GM19452 (cell line): Measurements from ENCODE around the gene QRFP.

Source experiments
- ATAC-seq: cut with Tn5 transposase; IDR thresholded peaks from one replicate; pipeline ENCODE4 v1.9.1; 2021; ENCODE audit not compliant: unreplicated experiment

The QRFP gene

GRCh38 chr9:130872912-130873503 lies 23.6 kb downstream of the QRFP start:
- no peak for ATAC-seq

GRCh38 chr9:130872508-130872907 lies 24.1 kb downstream of the QRFP start:
- ATAC-seq = no peak

- ATAC-seq = no peak
Observed at GRCh38 chr9:130872093-130872492, 24.5 kb downstream of the QRFP start.

DNA sequence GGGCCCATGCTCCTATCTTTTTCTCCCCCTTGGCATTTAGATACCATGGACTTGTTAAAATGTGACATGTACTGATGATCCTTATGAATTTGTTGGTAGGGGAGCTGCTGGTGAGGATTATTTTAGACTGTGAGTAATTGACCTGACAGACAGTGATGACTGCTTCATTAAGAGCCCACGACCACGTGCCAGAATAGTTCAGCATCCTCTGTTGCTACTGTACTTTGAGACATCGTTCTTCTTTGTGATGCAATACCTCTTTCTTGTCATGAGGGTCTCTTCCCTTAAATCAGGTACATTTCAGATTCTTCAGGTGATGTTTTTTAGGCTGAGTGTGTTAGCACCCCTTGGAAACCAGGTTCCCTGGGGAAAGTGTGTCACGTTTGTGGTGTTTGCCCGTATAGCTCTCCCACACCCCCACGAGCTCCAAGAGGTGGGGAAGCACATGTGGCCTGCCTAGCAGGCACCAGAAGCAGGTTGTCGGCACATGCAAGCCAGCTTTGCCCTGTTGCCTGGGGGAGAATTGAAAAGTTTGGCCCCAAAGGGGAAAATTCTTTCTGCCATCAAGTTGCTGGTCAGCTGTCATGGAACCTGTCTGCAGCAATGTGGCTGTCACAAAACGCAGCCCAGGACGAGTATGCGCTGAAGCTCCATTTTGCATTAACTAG lies 25.1 kb downstream of the QRFP start:
- ATAC-seq = no peak

DNA sequence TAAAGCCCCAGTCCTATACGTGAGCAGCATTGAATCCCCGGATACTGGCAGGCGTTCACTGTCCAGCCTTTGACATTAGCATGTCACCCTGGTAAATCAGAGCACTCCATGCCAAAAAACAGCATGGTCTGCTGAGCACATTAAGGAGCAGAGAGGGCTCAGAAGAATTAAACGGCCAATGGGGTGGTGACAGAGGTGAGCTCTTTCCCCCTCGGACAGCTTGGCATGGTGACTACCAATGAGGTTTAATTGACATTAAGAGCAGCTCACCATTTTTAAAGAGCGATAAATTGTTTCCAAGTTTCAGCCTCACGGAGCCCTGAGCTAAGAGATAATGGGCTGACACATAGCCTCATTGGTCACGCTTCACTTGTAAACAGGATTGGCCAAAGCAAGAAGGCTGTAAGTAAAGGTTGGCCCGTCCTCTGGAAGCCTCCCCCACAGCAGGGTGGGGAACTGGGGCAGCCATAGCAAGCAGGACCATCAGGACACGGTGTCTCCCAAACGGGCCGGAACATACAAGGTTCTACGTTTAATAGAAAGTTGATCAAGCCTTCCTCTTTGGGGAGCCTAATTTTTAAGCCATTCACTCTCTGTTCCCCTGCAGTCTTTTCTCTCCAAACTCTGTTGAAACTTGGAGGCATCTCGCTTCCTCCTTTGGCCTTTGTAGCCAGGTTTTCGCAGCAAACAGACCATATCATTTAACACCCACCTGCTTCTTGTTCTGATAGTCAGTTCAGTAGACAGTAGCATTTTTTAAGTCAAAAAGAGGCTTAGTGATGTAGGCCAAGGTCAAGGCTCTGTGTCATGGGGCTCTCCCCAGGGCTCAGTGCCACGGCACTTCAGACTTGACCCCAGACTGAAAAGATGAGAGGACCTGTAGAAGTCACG lies 25.9 kb downstream of the QRFP start:
- no peak for ATAC-seq

DNA sequence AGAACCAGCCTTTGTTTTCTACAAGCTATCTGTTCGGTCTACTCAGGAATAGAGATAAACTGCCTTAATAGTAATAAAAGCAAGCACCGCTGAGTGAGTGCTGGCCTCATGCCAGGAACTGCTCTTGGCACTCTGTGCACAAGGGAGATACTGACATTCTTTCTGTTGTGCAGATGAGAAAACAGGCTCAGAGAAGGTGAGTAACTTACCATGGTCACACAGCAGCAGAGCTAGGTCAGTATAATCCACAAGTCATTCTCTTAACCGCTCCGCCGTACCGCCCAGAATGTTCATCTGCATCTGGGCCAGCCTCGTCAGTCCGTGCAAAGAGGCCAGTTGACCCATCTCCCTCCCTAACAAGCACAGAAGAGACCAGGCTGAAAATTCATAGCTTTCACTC lies 27.4 kb downstream of the QRFP start:
- ATAC-seq = no peak

GRCh38 chr9:130868230-130868629 lies 28.4 kb downstream of the QRFP start:
- ATAC-seq = no peak

GRCh38 chr9:130867556-130867955 lies 29.1 kb downstream of the QRFP start:
- no peak for ATAC-seq

DNA sequence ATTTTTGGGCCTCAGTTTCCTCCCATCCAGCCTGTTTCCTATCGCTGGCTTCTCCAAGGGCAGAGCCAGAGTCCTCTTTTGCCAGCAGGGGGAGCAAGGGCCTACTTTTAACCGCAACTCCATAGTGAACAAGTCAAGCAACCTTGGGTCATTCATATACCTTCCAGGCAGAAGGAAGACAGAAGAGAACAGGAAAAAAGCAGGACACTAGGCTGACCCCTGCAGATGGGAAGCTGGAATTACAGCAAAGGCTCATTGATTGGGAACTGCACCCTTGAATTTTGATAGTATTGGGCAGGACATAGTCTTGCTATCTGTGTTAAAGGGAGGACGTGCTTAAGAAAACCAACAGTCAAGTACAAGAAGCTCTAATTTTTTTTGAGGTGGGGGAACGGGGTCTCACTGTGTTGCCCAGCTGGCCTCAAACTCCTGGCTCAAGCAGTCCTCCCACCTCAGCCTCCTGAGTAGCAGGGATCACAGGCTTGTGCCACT lies 30.1 kb downstream of the QRFP start:
- ATAC-seq = no peak

DNA sequence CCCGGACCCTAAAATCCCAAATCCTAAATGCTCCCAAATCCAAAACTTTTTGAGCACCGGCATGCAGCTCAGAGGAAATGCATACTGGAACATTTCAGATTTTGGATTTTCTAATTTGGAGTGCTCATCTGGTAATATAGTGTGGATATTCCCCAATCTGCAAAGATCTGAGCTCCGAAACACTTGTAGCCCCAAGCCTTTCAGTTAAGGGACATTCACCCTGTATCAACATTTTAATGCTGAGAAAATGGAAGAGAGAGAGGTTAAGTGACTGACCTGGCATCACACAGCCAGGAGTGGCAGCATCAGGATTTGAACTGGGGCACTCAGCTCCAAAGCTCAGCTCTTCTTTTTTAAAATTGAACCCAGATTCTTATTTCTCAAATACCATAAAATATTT lies 30.7 kb downstream of the QRFP start:
- no peak for ATAC-seq

DNA sequence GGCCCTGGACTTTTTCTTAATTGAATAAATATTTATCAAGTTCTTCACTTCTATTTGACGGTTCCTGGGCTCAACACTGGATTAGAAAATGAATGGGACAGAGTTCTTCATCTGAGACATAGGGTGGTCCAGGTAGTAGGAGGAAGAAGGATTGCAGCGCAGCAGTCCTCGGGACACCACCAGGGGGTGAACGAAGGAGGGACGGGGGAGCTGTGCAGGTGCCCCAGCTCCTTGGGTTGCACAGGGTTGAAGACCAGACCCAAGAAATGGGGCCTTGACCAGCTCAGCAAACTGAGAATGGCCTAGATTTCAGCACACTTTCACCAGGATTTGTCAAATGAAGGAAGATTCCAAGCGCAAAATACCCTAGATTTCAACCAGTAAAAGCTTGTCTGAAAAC lies 32.1 kb downstream of the QRFP start:
- ATAC-seq = no peak

DNA sequence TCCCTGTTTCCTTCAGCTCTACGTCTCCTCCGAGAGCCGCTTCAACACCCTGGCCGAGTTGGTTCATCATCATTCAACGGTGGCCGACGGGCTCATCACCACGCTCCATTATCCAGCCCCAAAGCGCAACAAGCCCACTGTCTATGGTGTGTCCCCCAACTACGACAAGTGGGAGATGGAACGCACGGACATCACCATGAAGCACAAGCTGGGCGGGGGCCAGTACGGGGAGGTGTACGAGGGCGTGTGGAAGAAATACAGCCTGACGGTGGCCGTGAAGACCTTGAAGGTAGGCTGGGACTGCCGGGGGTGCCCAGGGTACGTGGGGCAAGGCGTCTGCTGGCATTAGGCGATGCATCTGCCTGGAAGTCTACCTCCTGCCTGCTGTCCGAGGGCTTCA lies 33.9 kb downstream of the QRFP start:
- ATAC-seq = no peak

DNA sequence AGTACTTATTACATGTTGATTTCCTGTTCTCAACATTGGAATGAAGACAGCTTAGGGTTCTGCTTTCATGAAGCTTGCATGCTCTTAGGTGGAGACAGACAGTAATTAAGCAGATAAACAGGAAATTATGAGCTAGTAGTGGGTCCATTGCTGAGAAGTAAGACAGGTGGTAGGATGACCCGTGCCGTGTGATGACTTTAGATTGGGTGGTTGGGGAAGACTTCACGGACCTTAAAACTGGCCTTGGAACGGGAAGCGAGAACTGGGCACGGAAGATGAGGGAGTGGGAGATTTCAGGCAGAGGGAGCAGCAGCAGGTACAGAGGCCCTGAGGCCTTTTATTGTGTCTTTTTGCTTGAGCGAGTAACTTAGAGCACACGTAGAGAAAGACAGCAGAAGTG lies 34.4 kb downstream of the QRFP start:
- no peak for ATAC-seq

DNA sequence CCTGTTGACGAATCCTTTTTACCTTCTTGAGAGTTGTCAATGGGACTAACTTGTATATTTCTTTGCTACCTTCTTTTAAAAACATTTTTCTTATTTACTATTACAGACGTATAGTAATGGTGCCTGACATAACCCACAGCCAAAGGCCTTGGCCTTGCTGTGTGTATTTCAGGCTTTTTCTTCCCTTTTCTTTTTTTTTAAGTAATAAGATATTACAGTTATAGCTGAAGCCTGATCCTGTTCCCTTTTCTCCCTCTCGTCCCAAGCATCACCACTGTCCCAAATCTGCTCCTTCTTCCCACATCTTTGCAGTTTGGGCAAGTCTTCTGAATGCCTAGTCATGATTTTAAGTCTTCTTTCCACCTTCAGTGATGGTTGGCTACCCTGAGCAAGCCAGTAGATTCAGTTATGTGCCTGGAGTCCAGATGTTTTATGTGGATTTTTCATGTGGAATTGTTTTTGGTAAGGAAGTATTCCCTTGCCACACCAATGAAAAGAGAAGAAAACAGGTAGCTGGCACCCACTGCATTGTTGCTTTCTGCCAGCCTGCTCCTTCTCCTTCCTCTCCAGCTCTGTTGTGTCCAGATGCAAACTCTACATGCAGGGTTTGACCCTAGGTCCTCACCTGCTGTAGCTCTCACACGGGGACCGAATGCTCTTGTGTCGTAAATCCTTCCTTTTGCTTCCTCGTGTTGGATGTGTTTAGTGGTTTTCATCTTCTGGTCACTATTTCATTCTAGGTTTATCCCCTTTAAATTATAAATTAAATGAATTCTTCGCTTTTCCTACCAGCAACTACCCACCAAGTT lies 35.0 kb downstream of the QRFP start:
- no peak for ATAC-seq

DNA sequence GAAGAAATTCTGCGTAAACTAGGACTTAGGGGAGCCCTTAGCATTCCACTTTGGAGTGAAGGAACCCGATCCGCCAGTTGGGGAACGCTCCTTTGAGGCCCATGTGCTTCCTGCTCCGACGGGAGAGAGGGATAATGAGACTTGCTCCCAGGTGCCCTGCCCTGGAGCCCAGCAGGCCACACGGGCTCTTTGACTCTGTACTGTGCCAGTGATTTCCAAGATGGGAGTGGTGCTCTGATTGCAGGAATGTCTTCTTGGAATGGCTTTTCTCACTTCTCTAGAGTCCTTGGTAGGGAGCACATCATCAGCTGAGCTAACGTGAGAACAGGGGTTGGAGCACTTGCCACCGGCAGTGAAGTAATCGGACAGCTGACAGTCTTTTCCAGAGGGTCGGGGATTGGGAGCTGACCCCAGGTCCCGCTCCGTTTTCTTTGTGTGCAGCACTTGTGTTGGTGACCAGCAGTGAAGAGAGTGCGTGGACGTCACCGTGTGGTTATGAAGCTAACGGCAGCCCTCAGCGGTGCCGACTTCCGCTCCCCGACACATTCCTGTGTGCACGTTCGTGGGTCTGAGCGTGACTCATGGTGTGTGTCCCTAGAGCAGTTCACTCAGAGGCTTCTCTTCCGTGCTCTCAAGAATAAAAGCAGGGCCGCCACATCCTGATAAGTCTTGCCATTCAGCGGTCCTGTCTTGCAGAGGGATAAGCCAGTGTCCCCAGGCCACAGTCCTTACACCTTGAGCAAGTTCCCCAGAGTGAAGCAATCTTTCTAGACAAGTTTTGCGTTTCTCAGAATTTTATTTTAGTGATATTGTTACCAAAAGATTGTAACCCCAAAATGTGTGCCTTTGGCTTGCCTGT lies 35.9 kb downstream of the QRFP start:
- ATAC-seq = no peak

DNA sequence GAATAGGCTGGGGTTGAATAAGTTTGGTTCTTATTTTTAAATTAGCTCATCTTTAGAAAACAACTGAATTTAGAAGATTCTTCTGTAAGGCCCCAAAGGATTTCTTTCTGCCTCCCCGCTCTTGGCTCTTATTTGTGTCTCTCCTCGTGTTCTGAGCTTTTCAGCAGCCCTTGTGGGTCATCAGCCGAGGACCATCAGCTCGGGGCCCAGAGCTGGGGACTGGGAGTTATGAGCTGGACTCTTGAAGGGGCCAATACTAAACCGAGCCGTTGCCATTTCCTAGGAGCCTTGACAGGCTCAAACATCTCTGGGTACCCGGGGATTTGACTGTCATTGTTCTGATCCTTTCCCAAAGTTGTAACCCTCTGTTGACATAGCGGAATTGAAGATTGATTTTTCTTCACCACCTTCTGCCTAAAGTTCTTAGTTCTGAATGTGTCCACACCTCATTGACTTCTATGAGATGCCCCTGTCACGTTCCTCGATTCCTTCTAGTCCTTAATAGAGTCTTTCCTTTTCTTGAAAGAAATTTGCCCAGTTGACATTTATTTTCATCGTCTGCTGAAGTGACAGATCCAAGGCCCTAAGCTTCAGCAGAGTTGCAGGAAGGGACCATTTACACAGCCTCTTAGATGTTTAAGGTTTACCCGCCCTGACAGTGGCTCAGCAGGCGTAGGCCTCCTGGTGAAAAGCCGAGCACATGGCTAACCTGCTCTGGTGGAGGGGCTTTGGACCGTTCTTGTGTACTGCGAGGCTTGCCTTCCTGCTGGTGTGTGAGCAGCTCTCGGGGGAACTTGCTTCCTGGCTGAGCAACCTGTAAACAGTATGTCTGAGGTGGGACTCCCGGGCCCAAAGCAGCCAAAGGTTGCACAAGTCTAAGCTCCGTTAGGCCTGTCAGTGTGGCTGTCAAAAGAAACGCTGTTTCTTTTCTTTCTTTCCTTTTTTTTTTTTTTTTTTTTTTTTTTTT lies 37.6 kb downstream of the QRFP start:
- ATAC-seq = no peak

- ATAC-seq = no peak
Observed at GRCh38 chr9:130857864-130858738, 38.5 kb downstream of the QRFP start.

- no peak for ATAC-seq
Observed at GRCh38 chr9:130856474-130856873, 40.1 kb downstream of the QRFP start.
